NCI-H146 treated with DMSO at 0.1 percent for 48 hours (cell line): Measurements from ENCODE around the gene DISC1.
"Not testable (repeated sequence)": the region's sequence is repeated elsewhere in the genome, so short reads cannot be mapped to it uniquely, and the experiment has no call there.

Experiments used
- DNase-seq: peaks from one replicate; lab custom pipeline; 2025; ENCODE audit not compliant: unreplicated experiment; lab: John Stamatoyannopoulos, UW

DISC1 gene

GRCh38 chr1:231943084-231943483, 316.5 kb downstream of the DISC1 start:
- no peak for DNase-seq

DNA sequence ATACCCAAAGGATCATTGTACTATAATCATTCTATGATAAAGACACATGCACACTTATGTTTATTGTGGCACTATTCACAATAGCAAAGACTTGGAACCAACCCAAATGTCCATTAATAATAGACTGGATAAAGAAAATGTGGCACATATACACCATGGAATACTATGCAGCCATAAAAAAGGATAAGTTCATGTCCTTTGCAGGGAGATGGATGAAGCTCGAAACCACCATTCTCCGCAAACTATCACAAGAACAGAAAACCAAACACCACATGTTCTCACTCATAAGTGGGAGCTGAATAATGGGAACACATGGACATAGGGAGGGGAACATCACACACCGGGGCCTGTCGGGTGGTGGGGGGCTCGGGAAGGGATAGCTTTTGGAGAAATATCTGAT, 321.5 kb downstream of the DISC1 start:
- DNase-seq = not testable (repeated sequence)

DNA sequence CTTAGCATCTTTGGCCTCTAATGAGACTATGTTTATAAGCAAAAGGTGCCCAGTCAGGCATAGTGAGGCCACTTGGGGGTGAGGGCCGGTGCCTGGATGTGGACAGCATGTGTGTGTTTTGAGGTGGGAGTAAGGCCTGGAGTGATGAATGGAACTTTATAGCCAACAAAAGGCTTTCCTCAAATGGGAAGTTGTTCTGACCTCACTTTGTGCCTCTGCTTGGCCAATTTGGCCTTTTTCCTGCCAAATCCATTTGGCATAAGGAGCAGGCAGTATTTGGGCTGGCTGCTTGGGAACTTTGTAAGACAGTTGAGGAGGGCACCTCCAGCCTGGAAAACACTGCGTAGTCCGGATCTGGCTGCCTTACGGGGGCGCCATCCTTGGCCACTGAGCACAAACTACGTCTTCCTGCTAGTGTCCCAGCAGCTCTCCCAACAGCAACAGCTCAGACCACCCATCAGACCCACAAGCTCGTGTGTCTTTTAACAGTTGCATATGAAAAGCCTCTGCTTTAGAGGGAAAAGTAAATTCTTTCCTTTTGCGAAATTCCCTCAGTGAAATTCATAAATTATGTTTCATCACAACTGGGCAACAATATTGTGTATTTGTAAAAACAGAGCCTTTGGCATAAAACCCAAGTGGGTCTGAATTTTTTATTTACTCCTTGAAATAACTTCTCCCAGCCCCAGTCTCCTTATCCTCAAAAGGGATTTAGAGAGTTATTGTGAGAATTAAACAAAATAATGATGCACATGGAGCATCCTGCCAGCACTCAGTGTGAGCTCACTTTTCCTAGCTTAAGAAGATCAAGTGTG, 322.9 kb downstream of the DISC1 start:
- no peak for DNase-seq

GRCh38 chr1:231950331-231951128, 323.9 kb downstream of the DISC1 start:
- peak; percentile 48 for DNase-seq

DNA sequence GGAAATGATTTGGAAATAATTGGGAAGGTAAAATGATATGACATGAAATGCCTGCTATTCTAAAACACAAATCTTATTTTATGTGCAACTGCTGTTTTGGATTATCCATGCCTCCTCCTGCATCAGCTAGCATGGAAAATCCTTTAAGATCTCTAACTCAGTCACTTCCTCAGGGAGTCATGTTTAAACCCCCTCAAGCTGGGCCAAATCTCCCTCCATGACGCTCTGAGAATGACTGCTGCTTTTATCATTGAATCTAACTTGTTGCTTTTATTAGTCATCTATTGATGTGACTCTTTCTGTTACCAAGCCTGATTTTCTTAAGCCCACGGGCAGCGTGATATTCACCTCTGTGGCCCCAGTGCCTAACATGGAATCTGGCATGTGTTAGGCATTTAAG, 324.8 kb downstream of the DISC1 start:
- DNase-seq = no peak

DNA sequence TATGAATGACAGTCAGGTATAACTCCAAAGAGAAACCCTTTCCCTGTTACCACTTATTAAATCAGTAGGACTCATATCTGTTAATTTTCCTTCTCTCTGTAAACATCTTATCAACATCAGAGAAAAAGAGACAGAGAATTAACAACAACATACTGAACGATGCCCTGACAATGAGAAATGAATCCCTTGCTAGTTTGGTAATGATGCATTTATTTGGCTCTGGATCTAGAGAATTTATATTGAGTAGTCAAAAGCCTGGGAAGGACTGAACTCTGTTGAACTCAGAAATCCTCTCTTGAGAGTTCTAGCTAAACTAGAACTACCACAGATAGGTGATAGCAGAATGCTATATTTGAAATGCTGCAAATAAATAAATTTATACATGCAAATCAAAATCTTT, 325.6 kb downstream of the DISC1 start:
- DNase-seq = no peak

DNA sequence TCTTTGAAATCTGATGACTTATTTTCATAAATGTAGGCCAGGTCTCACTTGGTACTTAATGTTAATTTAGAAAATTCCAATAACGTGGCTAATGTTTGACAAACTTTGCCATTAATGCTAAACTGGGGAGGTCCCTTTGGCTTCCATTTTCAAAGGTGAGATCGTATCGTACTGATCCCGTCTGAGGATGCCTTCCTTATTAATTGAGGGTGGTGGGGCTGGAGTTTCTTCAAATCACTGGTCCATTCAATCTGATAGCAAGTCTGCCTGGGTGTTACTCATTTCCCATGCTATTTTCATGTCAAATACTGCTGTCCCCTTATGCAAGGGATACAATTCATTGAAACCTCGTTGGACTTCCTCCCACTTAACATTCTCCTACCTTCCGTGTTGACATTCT, 327.1 kb downstream of the DISC1 start:
- no peak for DNase-seq

DNA sequence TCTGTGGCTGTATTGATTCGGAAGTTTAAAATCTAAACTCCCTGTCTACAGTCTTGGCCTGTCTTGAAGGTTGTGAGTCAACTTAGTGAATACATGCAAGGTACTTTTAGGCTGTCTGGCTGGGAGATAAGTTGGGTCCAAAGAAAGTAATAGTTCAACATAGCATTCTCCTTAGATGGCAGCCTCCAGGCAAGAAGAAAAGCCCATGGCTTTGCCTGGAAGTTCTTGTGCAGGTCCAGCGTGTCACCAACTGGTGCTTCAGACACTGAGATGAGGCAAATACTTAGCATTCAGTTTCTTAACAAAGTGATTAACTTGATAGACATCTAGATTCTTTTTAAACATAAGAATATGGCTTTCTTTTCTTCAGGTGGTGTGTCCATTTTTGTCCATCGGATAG, 328.2 kb downstream of the DISC1 start:
- DNase-seq = no peak

- DNase-seq = no peak
Measured at GRCh38 chr1:231957359-231957758, 330.8 kb downstream of the DISC1 start.

- DNase-seq = no peak
Measured at GRCh38 chr1:231958448-231958847, 331.9 kb downstream of the DISC1 start.

GRCh38 chr1:231959225-231959884, 332.8 kb downstream of the DISC1 start:
- no peak for DNase-seq

DNA sequence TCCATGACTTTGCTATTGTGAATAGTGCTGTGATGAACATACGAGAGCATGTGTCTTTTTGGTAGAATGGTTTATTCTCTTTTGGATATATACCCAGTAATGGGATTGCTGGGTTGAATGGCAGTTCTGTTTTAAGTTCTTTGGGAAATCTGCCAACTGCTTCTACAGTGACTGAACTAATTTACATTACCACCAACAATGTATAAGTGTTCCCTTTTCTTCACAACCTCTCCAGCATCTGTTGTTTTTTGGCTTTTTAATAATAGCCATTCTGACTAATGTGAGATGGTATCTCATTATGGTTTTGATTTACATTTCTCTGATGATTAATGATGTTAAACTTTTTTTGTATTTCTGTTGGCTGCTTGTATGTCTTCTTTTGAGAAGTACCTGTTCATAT, 335.2 kb downstream of the DISC1 start:
- not testable (repeated sequence) for DNase-seq

- no peak for DNase-seq
Measured at GRCh38 chr1:231962636-231963035, 336.0 kb downstream of the DISC1 start.

DNA sequence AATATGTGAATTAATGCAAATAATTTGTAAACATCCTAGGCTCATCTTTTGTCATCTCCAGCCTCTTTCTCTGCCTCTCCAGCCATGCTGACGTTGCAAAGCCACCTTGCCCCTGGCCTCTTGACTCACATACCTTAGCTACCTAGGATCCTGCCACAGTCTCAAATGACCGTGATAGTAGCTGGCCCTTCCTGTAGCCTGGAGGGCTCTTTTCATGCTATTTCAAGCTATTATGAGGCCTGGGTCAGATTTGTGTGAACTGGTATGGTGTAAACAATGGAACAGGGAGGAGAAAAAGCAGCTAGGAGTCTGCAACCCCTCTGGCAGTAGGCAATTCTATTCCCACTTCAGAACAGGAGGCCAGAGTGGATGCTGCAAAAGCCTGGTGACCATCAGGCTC, 337.7 kb downstream of the DISC1 start:
- peak; percentile 40 for DNase-seq

DNA sequence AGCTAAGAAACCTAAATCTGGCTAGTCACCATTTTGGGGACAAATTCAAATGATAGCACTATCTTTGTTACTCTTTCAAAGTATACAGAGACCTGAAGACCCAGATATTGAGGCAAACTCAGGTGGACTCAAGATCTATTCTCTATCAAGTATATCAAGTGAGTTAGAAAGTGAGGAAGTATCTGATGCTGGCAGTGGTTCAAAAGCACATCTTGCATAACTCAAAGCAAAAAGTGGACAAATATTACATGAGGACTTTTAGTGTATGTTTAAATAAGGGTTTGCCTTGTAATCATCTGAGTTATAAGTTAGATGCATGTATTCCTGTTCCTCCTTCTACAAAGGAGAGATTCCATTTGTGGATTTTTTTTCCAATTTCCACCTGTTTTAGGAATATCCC, 338.4 kb downstream of the DISC1 start:
- no peak for DNase-seq

DNA sequence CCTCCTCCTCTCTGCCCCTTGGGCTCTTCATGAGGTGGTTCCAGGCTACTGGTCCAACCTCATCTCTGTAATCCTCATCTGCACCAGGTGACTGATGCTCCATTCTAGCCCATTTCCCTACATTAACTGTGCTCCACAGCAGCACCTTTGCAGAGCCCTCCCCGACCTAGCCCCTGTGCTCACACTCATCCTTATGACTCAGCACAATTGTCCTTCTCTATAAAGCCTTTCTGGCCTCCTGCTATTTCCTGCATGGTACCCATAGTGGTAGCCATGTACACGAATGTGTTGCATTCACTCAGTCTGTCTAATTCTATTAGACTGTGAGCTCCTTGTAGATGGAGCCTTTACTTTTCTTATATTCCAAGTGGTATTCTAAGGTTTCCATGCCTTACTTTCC, 339.0 kb downstream of the DISC1 start:
- no peak for DNase-seq

DNA sequence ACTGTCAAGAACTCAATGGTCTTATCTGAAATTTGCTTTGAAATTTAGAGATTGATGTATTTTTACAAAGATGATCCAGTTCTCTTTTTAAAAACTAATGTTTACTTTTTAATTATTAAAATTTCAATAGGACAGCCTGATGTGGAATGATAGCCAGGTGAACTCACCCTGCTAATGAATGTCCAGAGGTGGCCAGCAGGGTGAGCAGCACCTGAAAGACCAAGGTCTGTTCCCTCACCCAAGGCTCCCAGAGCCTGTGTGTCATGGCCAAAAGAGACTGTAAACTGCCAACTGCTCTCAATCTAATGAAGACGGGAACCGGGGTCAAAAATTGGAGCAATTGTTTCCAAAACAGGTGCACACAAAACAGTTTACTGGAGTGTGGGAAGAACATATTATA, 340.4 kb downstream of the DISC1 start:
- no peak for DNase-seq

- DNase-seq = peak; percentile 71
Measured at GRCh38 chr1:231969076-231969475, 342.5 kb downstream of the DISC1 start.

DNA sequence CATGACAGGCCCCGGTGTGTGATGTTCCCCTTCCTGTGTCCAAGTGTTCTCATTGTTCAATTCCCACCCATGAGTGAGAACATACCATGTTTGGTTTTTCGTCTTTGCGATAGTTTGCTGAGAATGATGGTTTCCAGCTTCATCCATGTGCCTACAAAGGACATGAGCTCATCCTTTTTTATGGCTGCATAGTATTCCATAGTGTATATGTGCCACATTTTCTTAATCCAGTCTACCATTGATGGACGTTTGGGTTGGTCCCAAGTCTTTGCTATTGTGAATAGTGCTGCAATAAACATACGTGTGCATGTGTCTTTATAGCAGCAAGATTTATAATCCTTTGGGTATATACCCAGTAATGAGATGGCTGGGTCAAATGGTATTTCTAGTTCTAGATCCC, 343.2 kb downstream of the DISC1 start:
- not testable (repeated sequence) for DNase-seq

GRCh38 chr1:231970684-231971083, 344.1 kb downstream of the DISC1 start:
- DNase-seq = no peak

DNA sequence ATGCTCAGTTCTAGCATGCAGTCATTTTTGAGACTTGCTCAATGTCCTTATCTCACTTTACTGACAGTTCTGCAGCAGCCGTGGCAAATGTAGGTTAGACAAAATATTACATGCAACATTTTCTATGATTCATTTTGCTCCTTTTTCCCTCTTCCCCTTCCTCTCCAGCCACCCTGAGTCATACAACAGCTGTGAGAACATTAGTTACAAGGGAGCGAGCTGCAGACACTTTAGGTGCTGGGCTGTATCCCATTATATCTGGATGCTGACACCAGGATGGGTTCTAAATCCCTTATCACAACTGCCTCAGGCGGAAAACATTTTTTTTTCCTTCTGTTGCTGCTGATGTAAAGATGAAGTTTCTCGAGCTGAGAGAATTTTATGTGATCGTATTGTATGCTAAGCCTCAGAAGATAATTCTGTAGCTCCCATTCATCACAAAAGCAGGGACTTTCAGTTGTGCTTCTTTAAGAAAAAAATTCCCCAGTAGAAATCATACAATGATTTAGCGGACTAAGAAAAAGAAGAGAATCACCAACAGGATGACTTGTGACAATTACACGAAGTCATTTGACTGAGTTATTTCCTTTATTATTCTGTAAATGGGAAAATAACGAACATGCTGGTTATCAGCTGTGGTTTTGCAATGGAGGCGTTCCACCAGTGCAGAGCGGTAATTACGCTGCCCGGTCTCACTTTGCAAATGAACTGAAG, 345.0 kb downstream of the DISC1 start:
- DNase-seq = no peak
